ENCODE measurements around the gene UNC93B1. TPM values are rescaled to one million over a fixed set of nuclear protein-coding genes. Genes with fewer than 3 reads are reported as not detected.
"Not testable (repeated sequence)": the region's sequence is repeated elsewhere in the genome, so short reads cannot be mapped to it uniquely, and the experiment has no call there.

The UNC93B1 gene
- total and polyA plus RNA-seq, 2 of the 13 experiments (the other 11 are each of a cell fraction or from before 2014, with no cell fraction given): 8.8 to 18.9 TPM

GRCh38 chr11:67996051-67996450 lies 7.8 kb downstream of the UNC93B1 start:
- no peak overlapping the region for H3K4me3 ChIP-seq (replicated peaks in 1 of 3; ENCODE audit: insufficient read depth in 1 of 3, low read depth in 2 of 3, low read length in 3 of 3)
- no peak overlapping the region for H3K9ac ChIP-seq (ENCODE audit: insufficient read depth, low read depth, low read length)
- no TSS peak for BruUV-seq (replicated peaks)
- no peaks in the 10 kb centered on the region for H3K27me3 ChIP-seq (ENCODE audit: control insufficient read depth in 1 of 2, insufficient read depth in 2 of 2, low read length in 2 of 2)
- in situ Hi-C loops (cut with HindIII; ENCODE audit: extremely low pct_ligation_motif_present, low pct_unique_long_range_greater_than_20kb): no loop called here
- no peaks in the 10 kb centered on the region for H3K9me3 ChIP-seq (ENCODE audit: low read length)
- no peak for DNase-seq (ENCODE audit: low spot score)
- 92% methylated on average over 13 of the region's 13 CpGs for WGBS (ENCODE audit: low lambda C conversion rate)
- H4K20me1 ChIP-seq (ENCODE audit: insufficient read depth, low read length): no peaks in the 10 kb centered on the region
- H3K79me2 ChIP-seq (ENCODE audit: insufficient read depth, low read length): no peaks in the 10 kb centered on the region
- H3K36me3 ChIP-seq (replicated peaks in 1 of 2; ENCODE audit: control insufficient read depth in 1 of 2, insufficient read depth in 2 of 2, low read length in 2 of 2): no peaks in the 10 kb centered on the region
- H3K4me2 ChIP-seq (ENCODE audit: low read depth, low read length): no peak overlapping the region
- ChIA-PET CTCF (ENCODE audit: low intra/inter-chr PET ratio, low total read pairs) (no interaction called here), POLR2A (no interaction called here)
- no peak for FAIRE-seq
- TF ChIP-seq KDM2A (CRISPR knock-in tag; IDR thresholded peaks at IDR 0.05; ENCODE audit: borderline replicate concordance, low read depth): no peak
- TF ChIP-seq EEA1 (CRISPR knock-in tag; IDR thresholded peaks at IDR 0.05; ENCODE audit: borderline replicate concordance): no peak
- no peak for TF ChIP-seq SOX5 (CRISPR knock-in tag; IDR thresholded peaks at IDR 0.05; ENCODE audit: borderline replicate concordance)
- no peak for TF ChIP-seq ZNF264 (CRISPR knock-in tag; IDR thresholded peaks at IDR 0.05)
- no peak for TF ChIP-seq KDM1A (CRISPR knock-in tag; IDR thresholded peaks at IDR 0.05)
- TF ChIP-seq SIN3A (IDR thresholded peaks at IDR 0.05; ENCODE audit: borderline replicate concordance, low read depth, low read length): no peak
- TF ChIP-seq MATR3 (CRISPR knock-in tag; IDR thresholded peaks at IDR 0.05): no peak
- TF ChIP-seq KIAA2018 (CRISPR knock-in tag; IDR thresholded peaks at IDR 0.05; ENCODE audit: borderline replicate concordance): no peak
- no peak for TF ChIP-seq NFE2L1 (CRISPR knock-in tag; IDR thresholded peaks at IDR 0.05; ENCODE audit: borderline replicate concordance)
- H3K27ac ChIP-seq (ENCODE audit: extremely low read length, insufficient read depth, low read length): no peak overlapping the region
- H3K4me1 ChIP-seq (ENCODE audit: insufficient read depth, low read length): no peaks in the 10 kb centered on the region
- ATAC-seq: no peak
- no peak overlapping the region for H2AFZ ChIP-seq (ENCODE audit: low read length)
- intact Hi-C loops (cut with micrococcal nuclease; ENCODE audit: unreplicated experiment): no loop called here

- H3K27me3 ChIP-seq (ENCODE audit: control insufficient read depth in 1 of 2, insufficient read depth in 2 of 2, low read length in 2 of 2); H3K27ac ChIP-seq (ENCODE audit: extremely low read length, insufficient read depth, low read length); FAIRE-seq; H3K9me3 ChIP-seq (ENCODE audit: low read length); H3K4me1 ChIP-seq (ENCODE audit: insufficient read depth, low read length); H3K79me2 ChIP-seq (ENCODE audit: insufficient read depth, low read length); H3K4me3 ChIP-seq (replicated peaks in 1 of 3; ENCODE audit: insufficient read depth in 1 of 3, low read depth in 2 of 3, low read length in 3 of 3); intact Hi-C loops (cut with micrococcal nuclease; ENCODE audit: unreplicated experiment); H3K36me3 ChIP-seq (replicated peaks in 1 of 2; ENCODE audit: control insufficient read depth in 1 of 2, insufficient read depth in 2 of 2, low read length in 2 of 2); H2AFZ ChIP-seq (ENCODE audit: low read length); H3K4me2 ChIP-seq (ENCODE audit: low read depth, low read length); in situ Hi-C loops (cut with HindIII; ENCODE audit: extremely low pct_ligation_motif_present, low pct_unique_long_range_greater_than_20kb); DNase-seq (ENCODE audit: low spot score); H3K9ac ChIP-seq (ENCODE audit: insufficient read depth, low read depth, low read length); CTCF ChIA-PET (ENCODE audit: low intra/inter-chr PET ratio, low total read pairs); H4K20me1 ChIP-seq (ENCODE audit: insufficient read depth, low read length); BruUV-seq (replicated peaks); ATAC-seq; POLR2A ChIA-PET: not testable (repeated sequence)
- WGBS (ENCODE audit: low lambda C conversion rate): no CpG with 5 or more reads among the region's 14 CpGs
Measured at GRCh38 chr11:67995579-67995978, 8.3 kb downstream of the UNC93B1 start.
